ENCODE measurements around the gene ABL1.
"Not testable (repeated sequence)": the region's sequence is repeated elsewhere in the genome, so short reads cannot be mapped to it uniquely, and the experiment has no call there.

Gene ABL1

GRCh38 chr9:130834371-130835336, at the start of gene ABL1:
TSS of gene ABL1 (plus strand) at chr9:130835254. CDS start at chr9:130835447, 193 bp downstream.
- DNase-seq (ENCODE audit: low read depth), result peak; percentile 27

GRCh38 chr9:130785940-130786508, 49.0 kb upstream of the ABL1 start:
- DNase-seq (ENCODE audit: low read depth), result no peak

DNA sequence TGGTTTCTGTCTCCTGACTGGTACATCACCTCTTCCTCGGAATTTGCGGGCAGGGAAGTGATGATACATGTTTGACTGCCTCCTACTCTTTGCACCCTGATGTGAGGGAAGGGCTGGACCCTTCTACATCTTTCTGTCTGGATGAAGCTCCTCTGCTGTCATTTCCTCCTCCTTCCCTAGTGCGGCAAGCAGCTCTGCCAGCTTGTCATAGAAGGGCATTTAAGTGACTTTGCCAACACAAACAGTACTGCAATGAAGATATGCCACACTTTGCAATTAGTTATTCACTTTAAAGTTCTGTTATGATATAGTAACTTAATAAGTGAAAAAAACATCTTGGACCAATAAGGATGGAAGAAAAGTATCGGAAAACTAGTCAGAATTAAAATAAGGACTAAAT, 48.5 kb upstream of the ABL1 start:
- DNase-seq (ENCODE audit: low read depth), result no peak

DNA sequence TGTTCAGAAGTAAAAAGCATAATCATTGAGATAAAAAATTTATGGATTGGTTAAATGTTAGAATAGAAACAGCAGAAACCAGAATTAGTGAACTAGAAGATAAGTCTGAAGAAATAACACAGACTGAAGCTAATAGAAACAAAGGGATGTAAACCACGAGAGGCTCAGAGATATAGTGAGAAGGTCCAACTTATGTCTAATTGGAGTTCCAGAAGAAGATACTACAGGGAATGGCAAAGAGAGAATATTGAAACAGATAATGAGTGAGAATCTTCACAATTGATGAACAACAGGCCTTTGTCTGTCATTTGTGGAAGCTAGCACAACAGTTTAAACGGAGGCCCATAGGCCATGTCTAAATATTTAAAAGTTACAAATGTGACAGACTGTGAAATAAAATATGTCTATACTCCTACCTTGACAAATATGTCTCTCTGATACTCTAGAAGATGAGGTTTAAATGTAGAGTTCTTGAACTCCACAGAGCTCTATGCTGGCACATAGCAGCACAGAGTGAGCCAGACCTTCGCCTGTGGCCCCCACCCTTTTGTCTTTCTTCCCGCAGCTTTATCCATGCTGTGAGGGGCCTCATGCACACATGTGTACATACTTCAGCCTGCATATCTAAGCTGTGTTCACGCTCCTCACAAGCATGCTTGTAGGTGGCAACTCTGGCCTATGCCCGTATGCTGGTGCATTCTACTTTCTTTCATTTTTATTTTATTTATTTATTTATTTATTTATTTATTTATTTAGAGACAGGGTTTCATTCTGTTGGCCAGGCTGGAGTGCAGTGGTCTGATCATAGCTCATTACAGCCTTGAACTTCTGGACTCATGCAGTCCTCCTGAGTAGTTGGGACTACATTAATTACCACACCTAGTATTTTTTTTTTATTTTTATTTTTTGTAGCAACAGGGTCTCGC, 45.0 kb upstream of the ABL1 start:
- DNase-seq (ENCODE audit: low read depth), result no peak

- DNase-seq (ENCODE audit: low read depth), result no peak
Observed at GRCh38 chr9:130791303-130791894, 43.7 kb upstream of the ABL1 start.

- DNase-seq (ENCODE audit: low read depth), result no peak
Observed at GRCh38 chr9:130793589-130793988, 41.5 kb upstream of the ABL1 start.

DNA sequence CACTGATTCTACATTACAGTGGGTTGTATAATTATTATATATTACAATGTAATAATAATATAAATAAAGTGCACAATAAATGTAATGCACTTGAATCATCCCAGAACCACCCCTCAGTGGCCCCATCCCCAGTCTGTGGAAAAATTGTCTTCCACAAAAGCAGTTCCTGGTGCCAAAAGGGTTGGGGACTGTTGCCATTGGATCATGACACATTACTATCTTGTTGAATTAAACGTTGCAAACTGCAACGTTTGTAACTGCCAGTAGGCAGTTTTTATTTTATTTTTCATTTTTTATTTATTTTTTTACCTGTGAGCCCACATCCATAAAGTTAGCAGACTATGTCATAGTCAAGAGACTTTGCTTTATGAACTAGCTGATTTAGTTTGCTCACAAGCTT, 41.0 kb upstream of the ABL1 start:
- not testable (repeated sequence) for DNase-seq (ENCODE audit: low read depth)

DNA sequence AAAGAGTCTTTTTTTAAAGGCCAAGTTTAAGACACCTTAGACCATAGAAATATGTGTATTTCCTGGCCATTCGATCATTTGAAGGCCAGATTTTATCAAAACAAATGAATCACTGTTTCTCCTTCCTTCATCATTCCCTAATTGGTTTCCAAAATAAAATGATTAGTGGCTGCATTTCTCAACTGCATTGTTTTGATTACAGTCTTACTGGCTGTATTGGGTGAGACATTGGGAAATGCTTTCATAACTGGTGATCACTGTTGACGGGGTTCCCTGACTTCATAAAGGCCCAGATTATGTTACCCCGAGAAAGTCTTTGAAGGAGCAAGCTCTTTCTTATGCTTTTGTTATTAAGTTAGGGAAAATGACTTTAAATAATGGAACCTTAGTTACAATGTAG, 40.6 kb upstream of the ABL1 start:
- DNase-seq (ENCODE audit: low read depth), result not testable (repeated sequence)

- DNase-seq (ENCODE audit: low read depth), result no peak
Observed at GRCh38 chr9:130794923-130795495, 40.0 kb upstream of the ABL1 start.

GRCh38 chr9:130803116-130803515, 31.9 kb upstream of the ABL1 start:
- not testable (repeated sequence) for DNase-seq (ENCODE audit: low read depth)

GRCh38 chr9:130805510-130806326, 29.3 kb upstream of the ABL1 start:
- no peak for DNase-seq (ENCODE audit: low read depth)

DNA sequence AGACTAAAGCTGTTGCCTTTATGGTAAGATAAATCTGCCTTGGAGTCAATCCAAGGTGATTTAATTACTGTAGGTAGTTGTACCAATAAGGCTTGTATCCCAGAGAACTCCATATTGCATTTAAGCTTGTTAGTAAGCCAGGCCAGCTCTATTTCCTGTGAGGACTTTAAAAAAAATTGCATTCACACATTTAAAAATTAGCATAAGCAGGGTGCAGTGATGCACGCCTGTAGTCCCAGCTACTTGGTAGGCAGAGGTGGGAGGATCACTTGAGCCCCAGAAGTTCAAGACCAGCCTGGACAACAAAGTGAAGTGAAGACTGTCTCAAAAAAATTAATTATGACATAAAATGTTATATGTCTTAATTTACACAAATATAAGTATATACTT, 28.7 kb upstream of the ABL1 start:
- DNase-seq (ENCODE audit: low read depth), result no peak

DNA sequence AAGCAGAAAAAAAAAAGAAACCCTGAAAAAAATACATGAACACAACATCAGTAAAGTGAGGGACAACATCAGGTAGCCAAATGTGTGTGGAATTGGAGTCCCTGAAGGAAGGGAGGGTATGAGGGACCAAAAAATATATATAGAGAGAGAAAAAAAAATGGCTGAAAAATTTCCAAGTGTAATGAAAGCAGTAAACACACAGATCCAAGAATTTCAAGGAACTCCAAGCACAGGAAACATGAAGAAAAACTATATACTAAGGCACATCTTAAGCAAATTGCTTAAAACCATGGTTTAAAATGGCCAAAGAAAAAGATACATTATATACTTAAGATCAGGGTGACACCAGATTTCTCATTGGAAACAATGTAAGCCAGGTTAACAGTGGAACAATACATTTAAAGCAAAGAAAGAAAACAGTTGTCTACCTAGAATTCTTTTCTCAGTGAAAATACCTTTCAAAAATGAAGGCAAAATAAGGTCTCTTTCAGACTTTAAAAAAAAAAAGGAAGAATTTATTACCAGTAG, 24.4 kb upstream of the ABL1 start:
- no peak for DNase-seq (ENCODE audit: low read depth)

- no peak for DNase-seq (ENCODE audit: low read depth)
Observed at GRCh38 chr9:130815242-130815808, 19.7 kb upstream of the ABL1 start.

GRCh38 chr9:130817914-130818313, 17.1 kb upstream of the ABL1 start:
- no peak for DNase-seq (ENCODE audit: low read depth)

DNA sequence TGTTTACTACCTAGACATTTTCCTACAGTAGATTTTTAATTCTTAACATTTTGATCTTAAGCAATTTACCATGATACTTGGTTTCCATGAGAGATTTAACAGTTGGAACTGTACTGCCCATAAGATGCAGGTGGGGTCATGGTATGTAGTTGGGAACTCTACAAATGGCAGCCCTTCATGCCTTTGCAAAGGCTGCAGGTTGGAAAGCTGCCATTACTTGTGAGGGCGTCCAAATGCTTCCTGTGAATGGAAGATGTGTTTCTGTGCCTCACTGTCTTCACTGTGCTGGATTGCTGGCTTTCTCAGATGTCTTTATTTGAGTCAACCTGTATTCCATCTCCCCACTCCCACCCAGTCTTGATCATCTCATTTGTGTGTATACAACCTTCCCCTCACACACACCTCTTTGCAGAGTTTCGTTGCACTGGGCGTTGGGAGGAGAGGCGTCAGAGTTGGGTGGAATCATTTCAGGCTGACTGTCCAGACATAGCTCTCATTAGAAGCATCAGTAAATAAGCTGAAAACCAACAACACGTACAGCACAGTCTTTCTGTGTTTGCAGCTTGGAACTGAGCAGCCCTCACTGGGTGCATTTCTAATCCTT, 14.8 kb upstream of the ABL1 start:
- no peak for DNase-seq (ENCODE audit: low read depth)

GRCh38 chr9:130823435-130823834, 11.6 kb upstream of the ABL1 start:
- DNase-seq (ENCODE audit: low read depth), result no peak

DNA sequence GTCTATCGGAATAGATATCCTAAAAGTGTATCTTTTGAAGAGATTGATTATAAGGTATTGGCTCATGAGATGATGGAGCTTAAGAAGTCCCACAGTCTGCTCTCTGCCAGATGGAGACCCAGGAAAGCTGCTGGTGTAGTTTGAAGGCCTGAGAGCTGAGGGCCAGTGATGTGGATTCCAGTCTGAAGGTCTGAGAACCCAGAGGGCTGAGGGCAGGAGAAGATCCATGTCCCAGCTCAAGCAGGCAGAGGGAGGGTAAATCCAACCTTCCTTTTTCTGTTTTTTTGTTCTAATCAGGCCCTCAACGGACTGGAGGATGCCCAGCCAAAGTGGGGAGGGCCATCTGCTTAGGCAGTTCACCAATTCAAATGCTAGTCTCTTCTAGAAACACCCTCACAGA, 11.0 kb upstream of the ABL1 start:
- DNase-seq (ENCODE audit: low read depth), result no peak

- DNase-seq (ENCODE audit: low read depth), result no peak
Observed at GRCh38 chr9:130824643-130825350, 10.3 kb upstream of the ABL1 start.

Measured in activated T-helper 9 cell treated with anti-CD3 and anti-CD28 coated beads, Interleukin-2, amount 50 U/mL, for 16 hours (primary cell).